Stimulated activated CD8-positive, alpha-beta memory T cell treated with anti-CD3 and anti-CD28 coated beads, Interleukin-2, amount 100 ng/mL, for 1 hour (primary cell): Measurements from ENCODE around the gene TMEM82.

Experiments used
- DNase-seq, 2 donors: peaks; one replicate each; pipeline ENCODE4 v3.0.0-alpha.2; 2020; ENCODE audit warnings: low read depth in 2 of 2

The TMEM82 gene

DNA sequence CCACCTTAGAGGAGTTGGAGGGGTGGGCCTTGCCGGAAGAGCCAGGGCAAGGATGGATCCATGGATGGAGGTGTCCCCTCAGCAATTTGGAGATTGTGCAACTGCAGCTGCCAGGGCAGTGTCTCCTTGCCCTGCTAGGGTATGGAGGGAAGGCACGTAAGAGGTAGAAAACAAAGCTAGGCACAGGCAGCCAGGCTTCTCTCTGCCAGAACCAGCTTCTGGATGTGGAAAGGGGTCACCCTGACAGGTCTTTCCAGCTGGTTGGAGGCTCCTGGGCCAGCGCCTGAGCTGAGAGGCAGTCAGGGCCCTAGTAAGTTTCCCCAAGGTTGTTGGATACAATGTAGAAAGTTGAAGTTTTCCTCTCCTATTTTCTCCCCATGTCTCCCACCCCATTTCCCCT is 21.4 kb upstream of the TMEM82 start:
- no peak for DNase-seq

GRCh38 chr1:15722411-15722810 is 19.9 kb upstream of the TMEM82 start:
- no peak for DNase-seq

- DNase-seq = no peak
These were observed 19.3 kb upstream of the TMEM82 start for GRCh38 chr1:15722836-15723532.

GRCh38 chr1:15723631-15724246 is 18.6 kb upstream of the TMEM82 start:
- DNase-seq = no peak

- no peak for DNase-seq
These were observed 17.1 kb upstream of the TMEM82 start for GRCh38 chr1:15724949-15725880.

DNA sequence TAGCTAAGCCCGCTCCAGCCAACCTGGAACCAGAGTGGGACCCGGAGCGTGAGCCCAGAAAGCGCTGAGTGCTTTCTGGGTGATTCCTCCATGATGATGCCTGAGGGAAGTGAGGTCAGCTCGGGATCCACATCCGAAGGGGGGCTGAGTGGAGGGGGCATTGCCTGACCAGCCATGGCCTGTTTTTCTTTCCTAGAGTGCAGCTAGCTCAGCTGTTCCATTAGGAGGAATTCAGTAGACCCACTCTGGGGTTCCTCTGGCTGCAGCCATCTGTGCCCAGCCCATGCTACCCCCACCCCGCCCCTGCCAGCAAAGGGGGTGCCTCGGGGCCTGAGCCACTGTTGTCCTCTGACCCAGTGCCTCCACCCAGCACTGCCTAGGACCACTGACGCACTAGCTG is 15.8 kb upstream of the TMEM82 start:
- no peak for DNase-seq

- DNase-seq = no peak
These were observed 15.3 kb upstream of the TMEM82 start for GRCh38 chr1:15727021-15727420.

- no peak for DNase-seq
These were observed 14.9 kb upstream of the TMEM82 start for GRCh38 chr1:15727424-15727823.

GRCh38 chr1:15727866-15728534 is 14.3 kb upstream of the TMEM82 start:
- DNase-seq = no peak

GRCh38 chr1:15728937-15729657 is 13.2 kb upstream of the TMEM82 start:
- no peak for DNase-seq

DNA sequence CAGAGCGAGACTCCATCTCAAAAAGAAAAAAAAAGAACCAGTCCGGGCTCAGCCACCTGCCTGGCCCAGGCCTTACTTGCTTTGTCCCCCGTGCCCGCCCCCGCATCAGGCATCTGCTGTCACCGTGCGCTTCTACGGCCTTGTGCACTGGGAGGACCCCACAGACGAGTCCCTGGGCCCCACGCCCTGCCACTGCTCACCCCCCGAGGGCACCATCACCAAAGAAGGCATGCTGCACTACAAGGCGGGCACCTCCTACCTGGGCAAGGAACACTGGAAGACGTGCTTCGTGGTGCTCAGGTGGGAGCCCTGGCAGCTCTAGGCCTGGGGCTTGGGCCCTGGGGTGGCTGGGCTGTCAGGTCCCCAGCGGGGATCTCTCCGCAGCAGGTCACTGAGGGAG is 11.9 kb upstream of the TMEM82 start:
- no peak for DNase-seq

GRCh38 chr1:15730936-15731335 is 11.4 kb upstream of the TMEM82 start:
- DNase-seq = no peak

GRCh38 chr1:15731735-15732685 is 10.3 kb upstream of the TMEM82 start:
- DNase-seq = no peak

DNA sequence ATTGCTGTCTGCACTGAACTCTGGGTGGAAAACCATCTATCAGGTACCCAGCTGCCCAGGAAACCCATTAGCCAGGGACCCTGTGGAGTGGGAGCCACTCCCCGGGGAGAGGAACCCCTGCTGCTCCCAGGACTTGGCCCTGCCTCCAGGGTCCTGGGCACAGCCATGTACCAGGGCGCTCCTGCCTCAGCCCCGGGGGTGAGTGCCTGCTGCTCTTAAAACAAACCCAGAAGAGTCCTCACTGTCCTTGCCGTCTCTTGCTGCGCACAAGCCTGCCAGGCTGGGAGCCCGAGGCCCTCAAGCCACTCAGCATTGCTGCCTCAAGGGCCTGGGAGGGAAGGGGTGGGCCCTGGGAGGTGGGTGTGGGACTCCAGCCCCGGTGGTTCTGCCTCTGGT is 9.6 kb upstream of the TMEM82 start:
- DNase-seq = no peak

GRCh38 chr1:15733218-15733725 is 9.0 kb upstream of the TMEM82 start:
- DNase-seq = no peak

DNA sequence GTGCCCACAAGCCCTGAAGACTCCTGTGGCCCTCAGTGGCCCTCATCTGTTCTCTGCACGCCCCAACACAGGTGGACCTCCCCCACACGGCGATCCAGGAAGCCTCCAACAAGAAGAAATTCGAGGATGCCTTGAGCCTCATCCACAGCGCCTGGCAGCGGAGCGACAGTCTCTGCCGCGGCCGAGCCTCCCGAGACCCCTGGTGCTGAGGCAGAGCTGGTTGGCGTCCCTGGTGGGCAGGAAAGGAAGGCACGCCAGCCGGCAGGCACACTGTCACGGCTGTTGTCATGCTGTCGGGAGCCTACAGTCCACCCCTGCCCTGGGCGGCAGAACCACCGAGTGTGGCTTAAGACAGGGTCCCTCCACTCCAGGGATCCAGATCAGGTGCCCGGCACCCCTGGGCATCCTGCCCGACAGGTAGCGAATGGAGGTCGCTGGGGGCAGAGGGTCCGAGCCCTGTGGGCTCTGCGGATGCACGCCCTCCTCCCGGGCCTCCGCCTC is 8.5 kb upstream of the TMEM82 start:
- no peak for DNase-seq

DNA sequence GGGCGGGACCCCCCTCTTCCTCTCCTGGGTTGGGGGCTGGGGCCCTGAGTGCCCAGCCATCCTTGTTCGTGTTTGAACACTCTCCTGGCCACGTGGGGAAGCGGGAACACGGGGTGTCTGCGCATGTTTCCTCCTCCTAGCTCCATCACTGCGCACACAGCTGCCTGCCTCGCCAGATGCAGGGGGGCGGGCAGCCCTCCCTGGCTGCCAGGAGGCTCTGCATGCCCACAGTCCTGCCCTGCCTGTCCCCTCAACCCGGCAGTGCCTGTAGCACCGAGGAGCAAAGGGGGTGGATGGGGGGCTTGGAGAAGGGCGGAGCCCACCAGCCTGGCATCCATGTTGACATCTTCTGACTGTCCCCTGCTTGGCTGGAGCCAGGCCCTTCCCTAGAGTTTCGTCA is 8.0 kb upstream of the TMEM82 start:
- no peak for DNase-seq

DNA sequence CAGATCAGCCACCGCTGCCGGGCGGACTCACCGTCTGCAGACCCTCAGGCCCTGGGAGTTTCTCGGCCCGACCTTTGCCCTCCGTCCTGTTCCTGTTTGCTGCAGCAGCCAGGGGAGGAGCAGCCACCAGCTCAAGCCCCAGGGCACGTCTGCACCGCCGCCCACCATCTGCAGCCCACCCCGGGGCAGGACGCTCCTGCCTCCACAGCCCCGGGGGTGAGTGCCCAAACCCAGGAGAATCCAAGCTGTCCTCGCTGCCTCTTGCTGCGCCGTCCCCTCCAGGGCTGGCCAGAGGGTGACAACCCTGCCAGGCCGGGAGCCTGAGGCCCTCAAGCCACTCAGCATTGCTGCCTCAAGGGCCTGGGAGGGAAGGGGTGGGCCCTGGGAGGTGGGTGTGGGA is 7.4 kb upstream of the TMEM82 start:
- no peak for DNase-seq

GRCh38 chr1:15735304-15736037 is 6.8 kb upstream of the TMEM82 start:
- no peak for DNase-seq
